ENCODE results near the gene HMX3. TPM values are rescaled to one million over a fixed set of nuclear protein-coding genes. Genes with fewer than 3 reads are reported as not detected.

HMX3 gene
- total and polyA plus RNA-seq, 2 experiments from 2014 or later: 0.35 TPM; not detected in 1

DNA sequence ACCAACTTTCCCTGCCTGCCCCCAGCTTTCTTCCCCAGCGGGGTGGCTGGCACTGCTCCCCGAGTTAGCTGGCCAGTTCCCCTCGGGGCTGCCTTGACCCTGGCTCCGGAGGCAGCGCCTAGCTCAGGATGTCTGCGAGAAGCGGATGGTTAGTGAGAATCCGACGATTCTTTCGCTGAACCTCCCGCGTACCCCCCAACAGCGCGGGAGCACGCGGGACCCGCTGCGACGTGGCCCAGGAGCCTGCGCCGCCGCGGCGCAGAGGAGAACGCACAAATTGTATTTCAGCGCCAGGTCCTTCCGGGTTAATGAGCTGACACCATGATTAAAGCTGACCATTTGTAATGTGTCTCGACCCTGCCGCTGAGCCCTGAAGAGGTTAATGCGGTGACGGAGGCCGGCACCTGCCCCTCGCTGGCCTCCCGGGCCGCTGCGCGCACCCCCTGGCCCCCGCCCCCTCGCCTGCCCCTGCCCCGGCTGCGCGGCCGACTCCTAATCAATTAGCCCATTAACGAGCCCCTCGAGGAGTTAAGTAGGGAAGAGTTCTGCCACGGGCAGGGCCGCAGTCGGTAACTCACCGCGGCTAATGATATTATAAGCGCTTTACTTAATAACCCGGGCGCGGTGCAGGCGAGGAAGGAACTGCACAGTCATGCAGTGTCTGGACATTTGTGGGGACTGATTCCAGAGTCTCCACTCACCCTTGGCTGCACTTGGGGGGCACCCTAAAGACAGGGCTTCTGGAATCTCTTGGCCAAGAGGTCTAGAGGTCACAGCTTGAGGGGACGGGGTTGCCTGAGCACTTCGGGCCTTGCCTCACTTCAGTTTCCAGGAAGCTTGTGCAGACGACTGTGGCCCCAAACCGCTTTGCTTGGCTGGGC, 10.5 kb downstream of the HMX3 start:
- peaks cover 15% of the 10 kb centered on the region; the same call in 2 of the 3 replicates for H3K36me3 Mint-ChIP-seq (ENCODE audit: low read depth)
- Histone ChIP-seq H3K4me1 (ENCODE audit: insufficient read depth) (peaks cover 73% of the 10 kb centered on the region), H4K20me1 (replicated peaks; ENCODE audit: insufficient read depth) (peaks cover 14% of the 10 kb centered on the region; the same call in 1 of the 2 replicates), H3K79me2 (replicated peaks; ENCODE audit: insufficient read depth) (no peaks in the 10 kb centered on the region), H3K27me3 (ENCODE audit: insufficient read depth) (peaks cover 100% of the 10 kb centered on the region), H3K36me3 (ENCODE audit: insufficient read depth) (no peaks in the 10 kb centered on the region), H3K4me2 (peak overlapping the region; percentile 83), H3K4me3 (peak overlapping the region; percentile 60), H2AFZ (no peak overlapping the region), H3K27ac (ENCODE audit: low read depth) (no peak overlapping the region), H3K9me2 (ENCODE audit: insufficient read depth) (no peaks in the 10 kb centered on the region), H3F3A (replicated peaks; ENCODE audit: low read depth) (peaks cover 46% of the 10 kb centered on the region)
- peaks cover 60% of the 10 kb centered on the region for H3K4me1 Mint-ChIP-seq
- H3K9me3 Mint-ChIP-seq: peaks cover 5% of the 10 kb centered on the region; the same call in 2 of the 3 replicates
- H3K27me3 Mint-ChIP-seq (ENCODE audit: insufficient read depth, low read depth, poor library complexity): peaks cover 91% of the 10 kb centered on the region
- TF ChIP-seq NANOG (IDR thresholded peaks at IDR 0.05; ENCODE audit: borderline replicate concordance) (no peak), EZH2phosphoT487 (IDR thresholded peaks at IDR 0.05; ENCODE audit: unreplicated experiment) (peak; percentile 77), EZH2 (IDR thresholded peaks at IDR 0.05; ENCODE audit: low read depth, unreplicated experiment) (peak; percentile 90), STAT1 (IDR thresholded peaks at IDR 0.05; ENCODE audit: unreplicated experiment) (no peak)
- TF ChIP-seq, protein P1, sequence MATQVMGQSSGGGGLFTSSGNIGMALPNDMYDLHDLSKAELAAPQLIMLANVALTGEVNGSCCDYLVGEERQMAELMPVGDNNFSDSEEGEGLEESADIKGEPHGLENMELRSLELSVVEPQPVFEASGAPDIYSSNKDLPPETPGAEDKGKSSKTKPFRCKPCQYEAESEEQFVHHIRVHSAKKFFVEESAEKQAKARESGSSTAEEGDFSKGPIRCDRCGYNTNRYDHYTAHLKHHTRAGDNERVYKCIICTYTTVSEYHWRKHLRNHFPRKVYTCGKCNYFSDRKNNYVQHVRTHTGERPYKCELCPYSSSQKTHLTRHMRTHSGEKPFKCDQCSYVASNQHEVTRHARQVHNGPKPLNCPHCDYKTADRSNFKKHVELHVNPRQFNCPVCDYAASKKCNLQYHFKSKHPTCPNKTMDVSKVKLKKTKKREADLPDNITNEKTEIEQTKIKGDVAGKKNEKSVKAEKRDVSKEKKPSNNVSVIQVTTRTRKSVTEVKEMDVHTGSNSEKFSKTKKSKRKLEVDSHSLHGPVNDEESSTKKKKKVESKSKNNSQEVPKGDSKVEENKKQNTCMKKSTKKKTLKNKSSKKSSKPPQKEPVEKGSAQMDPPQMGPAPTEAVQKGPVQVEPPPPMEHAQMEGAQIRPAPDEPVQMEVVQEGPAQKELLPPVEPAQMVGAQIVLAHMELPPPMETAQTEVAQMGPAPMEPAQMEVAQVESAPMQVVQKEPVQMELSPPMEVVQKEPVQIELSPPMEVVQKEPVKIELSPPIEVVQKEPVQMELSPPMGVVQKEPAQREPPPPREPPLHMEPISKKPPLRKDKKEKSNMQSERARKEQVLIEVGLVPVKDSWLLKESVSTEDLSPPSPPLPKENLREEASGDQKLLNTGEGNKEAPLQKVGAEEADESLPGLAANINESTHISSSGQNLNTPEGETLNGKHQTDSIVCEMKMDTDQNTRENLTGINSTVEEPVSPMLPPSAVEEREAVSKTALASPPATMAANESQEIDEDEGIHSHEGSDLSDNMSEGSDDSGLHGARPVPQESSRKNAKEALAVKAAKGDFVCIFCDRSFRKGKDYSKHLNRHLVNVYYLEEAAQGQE (IDR thresholded peaks at IDR 0.05; ENCODE audit: unreplicated experiment): no peak
- TF ChIP-seq, protein P2, sequence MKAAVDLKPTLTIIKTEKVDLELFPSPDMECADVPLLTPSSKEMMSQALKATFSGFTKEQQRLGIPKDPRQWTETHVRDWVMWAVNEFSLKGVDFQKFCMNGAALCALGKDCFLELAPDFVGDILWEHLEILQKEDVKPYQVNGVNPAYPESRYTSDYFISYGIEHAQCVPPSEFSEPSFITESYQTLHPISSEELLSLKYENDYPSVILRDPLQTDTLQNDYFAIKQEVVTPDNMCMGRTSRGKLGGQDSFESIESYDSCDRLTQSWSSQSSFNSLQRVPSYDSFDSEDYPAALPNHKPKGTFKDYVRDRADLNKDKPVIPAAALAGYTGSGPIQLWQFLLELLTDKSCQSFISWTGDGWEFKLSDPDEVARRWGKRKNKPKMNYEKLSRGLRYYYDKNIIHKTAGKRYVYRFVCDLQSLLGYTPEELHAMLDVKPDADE (IDR thresholded peaks at IDR 0.05): no peak
- TF ChIP-seq, protein P3, sequence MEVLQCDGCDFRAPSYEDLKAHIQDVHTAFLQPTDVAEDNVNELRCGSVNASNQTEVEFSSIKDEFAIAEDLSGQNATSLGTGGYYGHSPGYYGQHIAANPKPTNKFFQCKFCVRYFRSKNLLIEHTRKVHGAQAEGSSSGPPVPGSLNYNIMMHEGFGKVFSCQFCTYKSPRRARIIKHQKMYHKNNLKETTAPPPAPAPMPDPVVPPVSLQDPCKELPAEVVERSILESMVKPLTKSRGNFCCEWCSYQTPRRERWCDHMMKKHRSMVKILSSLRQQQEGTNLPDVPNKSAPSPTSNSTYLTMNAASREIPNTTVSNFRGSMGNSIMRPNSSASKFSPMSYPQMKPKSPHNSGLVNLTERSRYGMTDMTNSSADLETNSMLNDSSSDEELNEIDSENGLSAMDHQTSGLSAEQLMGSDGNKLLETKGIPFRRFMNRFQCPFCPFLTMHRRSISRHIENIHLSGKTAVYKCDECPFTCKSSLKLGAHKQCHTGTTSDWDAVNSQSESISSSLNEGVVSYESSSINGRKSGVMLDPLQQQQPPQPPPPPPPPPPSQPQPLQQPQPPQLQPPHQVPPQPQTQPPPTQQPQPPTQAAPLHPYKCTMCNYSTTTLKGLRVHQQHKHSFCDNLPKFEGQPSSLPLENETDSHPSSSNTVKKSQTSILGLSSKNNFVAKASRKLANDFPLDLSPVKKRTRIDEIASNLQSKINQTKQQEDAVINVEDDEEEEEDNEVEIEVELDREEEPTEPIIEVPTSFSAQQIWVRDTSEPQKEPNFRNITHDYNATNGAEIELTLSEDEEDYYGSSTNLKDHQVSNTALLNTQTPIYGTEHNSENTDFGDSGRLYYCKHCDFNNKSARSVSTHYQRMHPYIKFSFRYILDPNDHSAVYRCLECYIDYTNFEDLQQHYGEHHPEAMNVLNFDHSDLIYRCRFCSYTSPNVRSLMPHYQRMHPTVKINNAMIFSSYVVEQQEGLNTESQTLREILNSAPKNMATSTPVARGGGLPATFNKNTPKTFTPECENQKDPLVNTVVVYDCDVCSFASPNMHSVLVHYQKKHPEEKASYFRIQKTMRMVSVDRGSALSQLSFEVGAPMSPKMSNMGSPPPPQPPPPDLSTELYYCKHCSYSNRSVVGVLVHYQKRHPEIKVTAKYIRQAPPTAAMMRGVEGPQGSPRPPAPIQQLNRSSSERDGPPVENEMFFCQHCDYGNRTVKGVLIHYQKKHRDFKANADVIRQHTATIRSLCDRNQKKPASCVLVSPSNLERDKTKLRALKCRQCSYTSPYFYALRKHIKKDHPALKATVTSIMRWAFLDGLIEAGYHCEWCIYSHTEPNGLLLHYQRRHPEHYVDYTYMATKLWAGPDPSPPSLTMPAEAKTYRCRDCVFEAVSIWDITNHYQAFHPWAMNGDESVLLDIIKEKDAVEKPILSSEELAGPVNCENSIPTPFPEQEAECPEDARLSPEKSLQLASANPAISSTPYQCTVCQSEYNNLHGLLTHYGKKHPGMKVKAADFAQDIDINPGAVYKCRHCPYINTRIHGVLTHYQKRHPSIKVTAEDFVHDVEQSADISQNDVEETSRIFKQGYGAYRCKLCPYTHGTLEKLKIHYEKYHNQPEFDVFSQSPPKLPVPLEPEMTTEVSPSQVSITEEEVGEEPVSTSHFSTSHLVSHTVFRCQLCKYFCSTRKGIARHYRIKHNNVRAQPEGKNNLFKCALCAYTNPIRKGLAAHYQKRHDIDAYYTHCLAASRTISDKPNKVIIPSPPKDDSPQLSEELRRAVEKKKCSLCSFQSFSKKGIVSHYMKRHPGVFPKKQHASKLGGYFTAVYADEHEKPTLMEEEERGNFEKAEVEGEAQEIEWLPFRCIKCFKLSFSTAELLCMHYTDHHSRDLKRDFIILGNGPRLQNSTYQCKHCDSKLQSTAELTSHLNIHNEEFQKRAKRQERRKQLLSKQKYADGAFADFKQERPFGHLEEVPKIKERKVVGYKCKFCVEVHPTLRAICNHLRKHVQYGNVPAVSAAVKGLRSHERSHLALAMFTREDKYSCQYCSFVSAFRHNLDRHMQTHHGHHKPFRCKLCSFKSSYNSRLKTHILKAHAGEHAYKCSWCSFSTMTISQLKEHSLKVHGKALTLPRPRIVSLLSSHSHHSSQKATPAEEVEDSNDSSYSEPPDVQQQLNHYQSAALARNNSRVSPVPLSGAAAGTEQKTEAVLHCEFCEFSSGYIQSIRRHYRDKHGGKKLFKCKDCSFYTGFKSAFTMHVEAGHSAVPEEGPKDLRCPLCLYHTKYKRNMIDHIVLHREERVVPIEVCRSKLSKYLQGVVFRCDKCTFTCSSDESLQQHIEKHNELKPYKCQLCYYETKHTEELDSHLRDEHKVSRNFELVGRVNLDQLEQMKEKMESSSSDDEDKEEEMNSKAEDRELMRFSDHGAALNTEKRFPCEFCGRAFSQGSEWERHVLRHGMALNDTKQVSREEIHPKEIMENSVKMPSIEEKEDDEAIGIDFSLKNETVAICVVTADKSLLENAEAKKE (CRISPR knock-in tag; IDR thresholded peaks at IDR 0.05): no peak
- H3K27ac Mint-ChIP-seq: no peak overlapping the region
- DNase-seq (ENCODE audit: low spot score) (peak; percentile 43), ATAC-seq (no peak)
- H3K4me3 Mint-ChIP-seq: peak overlapping the region; percentile 56

Data from GM23338 (cell line).